Stimulated activated CD8-positive, alpha-beta memory T cell treated with anti-CD3 and anti-CD28 coated beads, Interleukin-12 subunit alpha, Interleukin-12 subunit beta, amount 100 ng/mL, for 1 hour (primary cell): ENCODE data around the gene MXD4.
"Not testable (repeated sequence)": the region's sequence is repeated elsewhere in the genome, so short reads cannot be mapped to it uniquely, and the experiment has no call there.

Experiments
- DNase-seq: peaks from one replicate; pipeline ENCODE4 v3.0.0-alpha.2; 2020; ENCODE audit warnings: low read depth

Gene MXD4

GRCh38 chr4:2275044-2275397, 13.1 kb upstream of the MXD4 start:
- DNase-seq = not testable (repeated sequence)

- DNase-seq = no peak
Measured at GRCh38 chr4:2274320-2275043, 12.6 kb upstream of the MXD4 start.

- DNase-seq = no peak
Measured at GRCh38 chr4:2273657-2274319, 11.9 kb upstream of the MXD4 start.

- no peak for DNase-seq
Measured at GRCh38 chr4:2273221-2273620, 11.3 kb upstream of the MXD4 start.

- no peak for DNase-seq
Measured at GRCh38 chr4:2272828-2273120, 10.9 kb upstream of the MXD4 start.

GRCh38 chr4:2272026-2272827, 10.3 kb upstream of the MXD4 start:
- DNase-seq = no peak

- no peak for DNase-seq
Measured at GRCh38 chr4:2271279-2272025, 9.5 kb upstream of the MXD4 start.

GRCh38 chr4:2270341-2271165, 8.6 kb upstream of the MXD4 start:
- DNase-seq = no peak

- DNase-seq = no peak
Measured at GRCh38 chr4:2269618-2270163, 7.8 kb upstream of the MXD4 start.

- no peak for DNase-seq
Measured at GRCh38 chr4:2269206-2269531, 7.3 kb upstream of the MXD4 start.

GRCh38 chr4:2268357-2269205, 6.7 kb upstream of the MXD4 start:
- DNase-seq = no peak

GRCh38 chr4:2267841-2268240, 5.9 kb upstream of the MXD4 start:
- no peak for DNase-seq

- no peak for DNase-seq
Measured at GRCh38 chr4:2267320-2267811, 5.5 kb upstream of the MXD4 start.

GRCh38 chr4:2266821-2267220, 4.9 kb upstream of the MXD4 start:
- no peak for DNase-seq

GRCh38 chr4:2266181-2266580, 4.3 kb upstream of the MXD4 start:
- DNase-seq = no peak

- DNase-seq = no peak
Measured at GRCh38 chr4:2265113-2266110, 3.5 kb upstream of the MXD4 start.

- DNase-seq = no peak
Measured at GRCh38 chr4:2264481-2265041, 2.7 kb upstream of the MXD4 start.

- DNase-seq = no peak
Measured at GRCh38 chr4:2263926-2264321, 2.0 kb upstream of the MXD4 start.

- no peak for DNase-seq
Measured at GRCh38 chr4:2262944-2263250, 988 bp upstream of the MXD4 start.
